GM23338 (cell line): ENCODE data around the gene EMC1. TPM values are rescaled to one million over a fixed set of nuclear protein-coding genes. Genes with fewer than 3 reads are reported as not detected.
A peak's percentile ranks its signal among the peaks of the same experiment; 100 is the strongest.

Experiments used
- ATAC-seq: fragments of 200-7000 bp; cut with Tn5 transposase; 3 replicates; pipeline ENCODE4 v1.9.1; 2020
- DNase-seq: peaks from one replicate; pipeline ENCODE4 v3.0.0-alpha.2; 2015; ENCODE audit warnings: low spot score
- H2AFZ ChIP-seq: fragments of 200-600 bp; sonication (generic); 2 replicates; pipeline ENCODE4 v1.8.0; 2016; ENCODE audit warnings: antibody characterized with exemption, mild to moderate bottlenecking, moderate library complexity
- H3F3A ChIP-seq: fragments of 200-600 bp; sonication (generic); replicated peaks from 2 replicates; pipeline ENCODE4 v1.8.0; 2017; ENCODE audit warnings: antibody characterized with exemption, mixed run types, low read depth
- H3K27ac ChIP-seq: fragments of 200-600 bp; sonication (generic); 2 replicates; pipeline ENCODE4 v1.6.1; 2016; ENCODE audit warnings: low read depth
- H3K27me3 ChIP-seq: fragments of 200-600 bp; sonication (generic); 2 replicates; pipeline ENCODE4 v1.8.0; 2016; ENCODE audit warnings: mild to moderate bottlenecking, mixed run types, moderate library complexity; ENCODE audit not compliant: insufficient read depth
- H3K36me3 ChIP-seq: fragments of 200-600 bp; sonication (generic); 2 replicates; pipeline ENCODE4 v1.8.0; 2016; ENCODE audit warnings: mild to moderate bottlenecking; ENCODE audit not compliant: insufficient read depth
- H3K4me1 ChIP-seq: fragments of 200-600 bp; sonication (generic); 2 replicates; pipeline ENCODE4 v1.8.0; 2016; ENCODE audit warnings: mild to moderate bottlenecking, moderate library complexity; ENCODE audit not compliant: insufficient read depth
- H3K4me2 ChIP-seq: fragments of 200-600 bp; sonication (generic); 2 replicates; pipeline ENCODE4 v1.7.1; 2017; ENCODE audit warnings: mixed run types
- H3K4me3 ChIP-seq: fragments of 200-600 bp; sonication (generic); 2 replicates; pipeline ENCODE4 v1.6.1; 2016; ENCODE audit warnings: mixed run types
- H3K79me2 ChIP-seq: fragments of 200-600 bp; sonication (generic); replicated peaks from 2 replicates; pipeline ENCODE4 v1.8.0; 2017; ENCODE audit warnings: mild to moderate bottlenecking; ENCODE audit not compliant: insufficient read depth
- H3K9me2 ChIP-seq: fragments of 200-600 bp; sonication (generic); 2 replicates; pipeline ENCODE4 v1.8.0; 2017; ENCODE audit not compliant: insufficient read depth
- H4K20me1 ChIP-seq: fragments of 200-600 bp; sonication (generic); replicated peaks from 2 replicates; pipeline ENCODE4 v1.8.0; 2017; ENCODE audit warnings: mild to moderate bottlenecking; ENCODE audit not compliant: insufficient read depth
- H3K27ac Mint-ChIP-seq: 2 replicates; pipeline ENCODE4 v1.8.0; 2020; ENCODE audit warnings: inconsistent platforms, mild to moderate bottlenecking, moderate library complexity, mixed read lengths
- H3K27me3 Mint-ChIP-seq: 3 replicates; pipeline ENCODE4 v1.8.0; 2022; ENCODE audit warnings: low read depth, mild to moderate bottlenecking, moderate library complexity, mixed read lengths, inconsistent platforms; ENCODE audit not compliant: insufficient read depth, poor library complexity
- H3K36me3 Mint-ChIP-seq: 3 replicates; pipeline ENCODE4 v1.8.0; 2021; ENCODE audit warnings: low read depth, mild to moderate bottlenecking, inconsistent platforms, moderate library complexity, mixed read lengths
- H3K4me1 Mint-ChIP-seq: 3 replicates; pipeline ENCODE4 v1.8.0; 2020; ENCODE audit warnings: mild to moderate bottlenecking, inconsistent platforms, mixed read lengths
- H3K4me3 Mint-ChIP-seq: 3 replicates; pipeline ENCODE4 v1.8.0; 2021; ENCODE audit warnings: moderate library complexity, mild to moderate bottlenecking, inconsistent platforms, mixed read lengths
- H3K9me3 Mint-ChIP-seq: 3 replicates; pipeline ENCODE4 v1.8.0; 2020; ENCODE audit warnings: moderate library complexity, mild to moderate bottlenecking, inconsistent platforms, mixed read lengths
- CREB1 ChIP-seq: fragments of 250-450 bp; sonication (Bioruptor Pico); IDR thresholded peaks from 2 replicates; pipeline ENCODE4 v1.5.0; 2020; ENCODE audit warnings: low read depth, mild to moderate bottlenecking, moderate library complexity
- ETS1 ChIP-seq: IDR thresholded peaks from 2 replicates; pipeline ENCODE4 v1.6.1; 2016; ENCODE audit warnings: antibody characterized with exemption
- EZH2phosphoT487 ChIP-seq: fragments of 200-600 bp; sonication (generic); IDR thresholded peaks from one replicate; pipeline ENCODE4 v1.8.1; 2018; ENCODE audit warnings: antibody characterized with exemption; ENCODE audit not compliant: unreplicated experiment
- JUNB ChIP-seq: IDR thresholded peaks from one replicate; pipeline ENCODE4 v1.6.1; 2016; ENCODE audit warnings: antibody characterized with exemption; ENCODE audit not compliant: unreplicated experiment
- NANOG ChIP-seq: IDR thresholded peaks from 2 replicates; pipeline ENCODE4 v1.6.1; 2016; ENCODE audit warnings: antibody characterized with exemption, borderline replicate concordance
- POLR2AphosphoS5 ChIP-seq: IDR thresholded peaks from 2 replicates; pipeline ENCODE4 v1.6.1; 2016; ENCODE audit warnings: antibody characterized with exemption, low read depth
- REST ChIP-seq: IDR thresholded peaks from one replicate; pipeline ENCODE4 v1.6.1; 2018; ENCODE audit warnings: antibody characterized with exemption; ENCODE audit not compliant: unreplicated experiment
- STAT1 ChIP-seq: IDR thresholded peaks from one replicate; pipeline ENCODE4 v1.6.1; 2016; ENCODE audit warnings: antibody characterized with exemption; ENCODE audit not compliant: unreplicated experiment
- ZNF114 ChIP-seq: fragments of 250-450 bp; sonication (Bioruptor Pico); IDR thresholded peaks from 2 replicates; pipeline ENCODE4 v1.5.0; 2020; ENCODE audit warnings: mild to moderate bottlenecking, moderate library complexity
- ZNF331 ChIP-seq: fragments of 250-450 bp; sonication (Bioruptor Pico); IDR thresholded peaks from 2 replicates; pipeline ENCODE4 v1.5.0; 2020; ENCODE audit warnings: low read depth, mild to moderate bottlenecking, moderate library complexity
- ZNF462 ChIP-seq: fragments of 250-450 bp; sonication (Bioruptor Pico); IDR thresholded peaks from 2 replicates; pipeline ENCODE4 v1.5.0; 2020; ENCODE audit warnings: mild to moderate bottlenecking, moderate library complexity
- polyA plus RNA-seq: library from polyadenylated mRNA; unstranded; fragments of >200 nt; fragmentation: Nextera tagmentation; extraction: Ambion mirVana; gene quantifications from 2 replicates; pipeline ENCODE4 v1.2.1, GENCODE V29; 2016
- total RNA-seq: library from RNA; depleted of rRNA; stranded (reverse); fragments of >200 nt; shearing (Covaris generic); gene quantifications from 2 replicates; pipeline ENCODE4 v1.2.3, GENCODE V29; 2014

The EMC1 gene
- total and polyA plus RNA-seq, 2 experiments from 2014 or later = 17.6 to 53.0 TPM

GRCh38 chr1:19300211-19300610 lies 48.9 kb upstream of the EMC1 start:
- Mint-ChIP-seq H3K36me3 (peaks cover 54% of the 10 kb centered on the region), H3K27ac (no peak overlapping the region), H3K9me3 (peaks cover 22% of the 10 kb centered on the region), H3K4me3 (no peak overlapping the region), H3K27me3 (peaks cover 3% of the 10 kb centered on the region), H3K4me1 (no peaks in the 10 kb centered on the region)
- Histone ChIP-seq H3K9me2 (no peaks in the 10 kb centered on the region), H3K27ac (no peak overlapping the region), H3K36me3 (no peaks in the 10 kb centered on the region), H2AFZ (no peak overlapping the region), H3K4me3 (no peak overlapping the region), H4K20me1 (no peaks in the 10 kb centered on the region), H3K4me1 (no peaks in the 10 kb centered on the region), H3F3A (no peaks in the 10 kb centered on the region), H3K4me2 (no peak overlapping the region), H3K79me2 (no peaks in the 10 kb centered on the region), H3K27me3 (no peaks in the 10 kb centered on the region)
- ATAC-seq (no peak), DNase-seq (no peak)
- no peak for TF ChIP-seq POLR2AphosphoS5
- TF ChIP-seq ZNF331 (CRISPR knock-in tag) = peak; percentile 61

- DNase-seq = no peak
- ATAC-seq = no peak
- Mint-ChIP-seq H3K4me1 (no peaks in the 10 kb centered on the region), H3K27me3 (peaks cover 3% of the 10 kb centered on the region), H3K27ac (no peak overlapping the region), H3K36me3 (peaks cover 50% of the 10 kb centered on the region), H3K9me3 (peaks cover 50% of the 10 kb centered on the region), H3K4me3 (no peak overlapping the region)
- no peak overlapping the region for H3K4me3 ChIP-seq
- H3K36me3 ChIP-seq = no peaks in the 10 kb centered on the region
- peaks cover 9% of the 10 kb centered on the region for H3K27me3 ChIP-seq
- H3K4me2 ChIP-seq = no peak overlapping the region
- H3K79me2 ChIP-seq = no peaks in the 10 kb centered on the region
- H3K9me2 ChIP-seq = no peaks in the 10 kb centered on the region
- H3K27ac ChIP-seq = no peak overlapping the region
- no peaks in the 10 kb centered on the region for H3K4me1 ChIP-seq
- no peak overlapping the region for H2AFZ ChIP-seq
- H3F3A ChIP-seq = no peaks in the 10 kb centered on the region
- H4K20me1 ChIP-seq = peaks cover under 1% of the 10 kb centered on the region; the same call in 1 of the 2 replicates
- no peak for TF ChIP-seq CREB1 (CRISPR knock-in tag)
- TF ChIP-seq REST = no peak
- no peak for TF ChIP-seq STAT1
- TF ChIP-seq JUNB = no peak
- no peak for TF ChIP-seq NANOG
- no peak for TF ChIP-seq ZNF114 (CRISPR knock-in tag)
- no peak for TF ChIP-seq ZNF331 (CRISPR knock-in tag)
- TF ChIP-seq EZH2phosphoT487 = no peak
- no peak for TF ChIP-seq ZNF462 (CRISPR knock-in tag)
- TF ChIP-seq ETS1 = no peak
- no peak for TF ChIP-seq POLR2AphosphoS5
Measured at GRCh38 chr1:19294638-19295037, 43.3 kb upstream of the EMC1 start.
